Measurements from ENCODE around the gene FHIT. TPM values are rescaled to one million over a fixed set of nuclear protein-coding genes. Genes with fewer than 3 reads are reported as not detected.
"Not testable (repeated sequence)": the region's sequence is repeated elsewhere in the genome, so short reads cannot be mapped to it uniquely, and the experiment has no call there.

FHIT gene
- total RNA-seq, 1 donor from 2014 or later: 5.5 TPM

DNA sequence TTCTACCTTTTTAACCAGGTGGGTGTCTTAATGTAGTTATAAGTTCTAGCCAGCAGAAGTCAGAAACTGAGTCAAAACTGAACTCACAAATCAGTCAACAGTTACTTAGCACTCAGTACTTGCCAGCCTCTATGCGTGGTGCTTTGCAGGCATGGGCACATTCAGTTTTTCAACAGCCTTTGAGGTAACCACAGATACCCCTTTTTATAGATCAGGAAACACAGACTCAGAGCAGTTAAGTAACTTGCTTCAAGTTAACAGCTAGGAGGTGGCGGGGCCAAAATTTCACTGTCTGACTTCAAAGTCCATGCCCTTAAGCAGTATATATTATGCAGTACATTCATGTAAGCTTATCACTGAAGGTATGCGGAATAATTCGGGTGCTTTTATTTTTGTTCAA lies 139.4 kb downstream of the FHIT start:
- DNase-seq (ENCODE audit: low read depth): no peak

DNA sequence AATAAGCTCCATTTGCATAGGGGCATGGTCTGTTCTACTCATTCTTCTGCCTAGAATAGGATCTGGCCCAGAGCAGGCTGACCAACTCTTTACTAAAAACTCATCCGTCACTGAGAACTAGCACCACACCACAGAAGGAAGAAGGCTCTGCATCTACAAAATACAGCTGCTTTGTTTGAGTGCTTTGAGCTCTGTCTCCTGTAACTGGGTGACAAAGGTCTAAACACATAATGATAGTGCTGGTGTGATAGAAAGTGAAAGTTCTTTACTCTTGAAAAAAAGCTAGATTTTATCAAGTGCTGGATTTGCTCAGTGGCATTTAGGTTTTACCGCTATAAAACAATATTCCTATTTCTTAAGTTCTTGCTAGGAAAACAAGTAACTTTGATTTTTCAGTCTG lies 140.7 kb downstream of the FHIT start:
- no peak for DNase-seq (ENCODE audit: low read depth)

DNA sequence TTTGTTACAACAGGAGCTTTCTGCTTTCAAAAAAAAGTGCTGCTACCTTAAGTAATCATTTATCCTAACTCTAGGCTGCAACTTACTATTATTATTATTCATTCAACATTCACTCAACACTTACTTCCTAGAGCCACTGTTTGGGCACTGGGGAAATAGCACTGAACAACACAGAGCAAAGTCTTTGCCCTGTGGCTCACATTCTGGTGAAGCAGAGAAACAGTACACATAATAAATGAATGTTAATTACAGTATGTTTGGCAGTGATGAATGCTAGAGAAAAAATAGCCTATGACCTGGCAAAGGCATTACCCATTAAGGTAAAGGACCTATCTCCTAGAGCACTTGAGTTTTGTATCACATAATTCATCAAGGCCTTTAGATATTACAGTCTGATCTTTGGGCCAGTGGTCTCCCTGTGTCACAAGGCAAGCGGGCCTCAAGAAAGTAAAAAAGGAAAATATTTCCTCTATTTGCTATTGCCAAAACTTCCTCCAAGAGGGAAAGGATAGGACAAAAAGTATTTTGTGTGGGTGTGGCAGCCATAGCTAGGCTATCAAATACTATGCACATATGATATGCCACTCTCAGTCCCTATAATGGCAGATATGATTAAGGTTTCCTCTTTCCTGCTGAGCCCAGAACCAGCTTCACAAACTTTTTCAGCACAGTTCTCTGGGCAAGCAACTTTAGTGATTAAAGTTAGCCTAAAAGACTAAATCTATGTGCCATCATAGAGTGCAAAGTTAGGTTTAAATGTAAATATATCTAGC lies 142.8 kb downstream of the FHIT start:
- DNase-seq (ENCODE audit: low read depth): no peak

DNA sequence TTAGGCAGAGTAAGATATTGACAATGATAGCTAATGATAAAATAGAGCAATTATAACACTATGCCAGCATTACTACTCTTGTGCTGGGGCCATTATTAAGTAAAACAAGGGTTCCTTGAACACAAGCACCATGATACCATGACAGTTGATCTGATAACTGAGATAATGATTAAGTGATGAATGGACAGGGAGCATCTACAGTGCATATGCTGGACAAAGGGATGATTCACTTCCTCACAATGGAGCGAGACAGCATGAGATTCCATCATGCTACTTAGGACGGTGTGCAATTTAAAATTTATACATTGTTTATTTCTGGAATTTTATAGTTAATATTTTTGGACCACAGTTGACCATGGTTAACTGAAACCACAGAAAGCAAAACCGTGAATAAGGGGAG lies 156.6 kb downstream of the FHIT start:
- DNase-seq (ENCODE audit: low read depth): peak; percentile 38

DNA sequence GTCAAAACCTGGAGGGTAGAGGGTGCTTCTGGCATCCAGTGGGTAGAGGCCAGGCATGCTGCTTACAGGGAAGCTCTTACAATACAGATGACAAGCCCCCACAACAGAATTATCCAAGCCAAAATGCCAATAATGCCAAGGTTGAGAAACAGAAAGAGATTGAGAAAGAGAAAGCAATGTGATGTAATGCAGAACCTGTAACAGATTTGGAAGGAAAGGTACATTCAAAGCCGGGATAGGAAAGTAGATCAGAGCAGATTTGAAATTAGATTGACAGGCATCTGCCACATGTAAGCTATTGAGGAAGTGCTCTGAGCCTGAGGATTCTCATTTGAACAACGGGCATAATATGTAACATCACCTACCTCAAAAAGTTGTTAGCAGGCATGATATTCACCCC lies 157.9 kb downstream of the FHIT start:
- no peak for DNase-seq (ENCODE audit: low read depth)

DNA sequence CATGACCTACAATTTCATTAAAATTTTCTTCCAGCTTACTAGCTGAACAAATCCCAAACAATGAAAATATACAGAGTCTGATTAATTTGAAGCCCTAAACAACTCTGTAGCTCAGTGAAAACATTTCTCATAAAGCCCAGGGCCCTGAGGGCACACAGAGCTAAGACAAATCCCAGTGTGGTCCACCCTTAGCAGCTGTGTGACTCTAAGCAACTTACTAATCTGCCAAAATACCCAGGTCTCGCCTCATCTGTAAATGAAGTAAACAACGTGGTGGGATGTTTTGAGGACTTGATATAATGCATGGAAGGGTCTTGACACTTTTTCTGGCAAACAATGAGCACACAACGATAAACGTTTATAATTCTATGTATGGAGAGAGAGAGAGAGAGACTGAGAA lies 158.4 kb downstream of the FHIT start:
- DNase-seq (ENCODE audit: low read depth): no peak

DNA sequence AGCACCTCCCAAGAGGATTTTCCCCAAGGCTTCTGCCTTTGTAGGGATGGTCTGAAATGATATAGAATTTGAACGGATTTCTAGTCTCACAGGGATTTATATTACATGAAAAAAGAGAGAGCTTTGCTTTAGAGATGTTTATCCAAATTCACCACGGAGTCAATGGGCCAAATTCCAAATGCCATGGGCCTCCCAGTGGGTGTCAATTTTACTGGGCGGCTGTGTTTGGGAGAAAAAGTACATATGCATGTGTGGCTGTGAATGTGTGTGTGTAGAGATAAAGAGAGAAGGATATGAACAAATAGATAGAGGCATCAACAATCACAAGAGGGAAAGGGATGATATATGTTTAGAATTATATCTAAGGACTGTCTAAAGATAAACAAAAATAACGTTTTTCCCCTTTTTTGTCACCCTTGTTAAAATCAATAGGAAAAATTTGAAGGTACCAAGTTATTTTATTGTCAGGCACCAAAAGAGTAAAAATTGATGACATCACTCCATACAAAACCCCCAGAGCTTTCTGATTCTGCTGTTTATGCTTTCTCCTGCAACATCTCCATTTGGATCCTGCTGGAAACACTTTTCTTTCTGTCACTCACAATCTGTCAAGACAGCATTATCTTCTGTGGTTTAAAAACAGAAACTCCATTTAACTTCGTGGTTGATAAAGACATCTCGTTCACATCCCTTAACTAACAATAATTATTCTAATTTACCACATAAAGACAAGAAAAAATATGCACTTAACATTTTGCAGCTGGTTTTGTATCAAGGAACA lies 160.7 kb downstream of the FHIT start:
- DNase-seq (ENCODE audit: low read depth): no peak

DNA sequence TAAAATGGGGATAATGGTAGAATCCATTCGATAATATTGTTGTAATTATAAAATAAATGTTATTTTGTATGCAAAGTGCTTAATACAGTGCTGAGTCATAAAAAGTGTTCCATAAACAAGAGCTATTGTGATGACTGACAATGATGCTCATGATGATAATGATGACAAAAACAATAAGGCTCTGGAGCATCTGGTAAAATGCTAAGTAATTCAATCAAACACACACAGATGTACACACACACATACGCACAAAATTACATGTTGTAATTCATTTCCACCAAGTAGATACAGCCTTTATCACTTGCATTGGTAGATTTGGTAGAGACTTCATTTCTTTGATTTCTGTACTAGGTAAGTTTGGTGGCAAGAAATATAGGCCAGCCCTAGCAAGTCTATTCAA lies 163.8 kb downstream of the FHIT start:
- DNase-seq (ENCODE audit: low read depth): no peak

DNA sequence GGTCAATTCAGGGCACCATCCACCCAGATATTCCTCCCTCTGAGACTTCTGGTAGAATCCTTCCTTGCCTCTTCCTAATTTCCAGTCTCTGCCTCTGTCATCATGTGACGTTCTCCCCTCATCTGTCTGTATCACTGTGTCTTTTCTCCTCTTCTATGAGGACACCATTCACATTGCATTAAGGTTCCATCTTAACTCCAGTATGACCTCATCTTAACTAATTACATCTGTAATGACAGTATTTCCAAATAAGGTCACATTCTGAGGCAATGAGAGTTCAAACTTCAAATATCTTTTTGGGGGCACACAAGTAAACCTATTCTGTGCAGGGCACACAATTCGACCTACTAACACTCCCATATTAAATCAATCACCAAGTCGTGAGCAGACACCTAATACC lies 169.7 kb downstream of the FHIT start:
- DNase-seq (ENCODE audit: low read depth): no peak

DNA sequence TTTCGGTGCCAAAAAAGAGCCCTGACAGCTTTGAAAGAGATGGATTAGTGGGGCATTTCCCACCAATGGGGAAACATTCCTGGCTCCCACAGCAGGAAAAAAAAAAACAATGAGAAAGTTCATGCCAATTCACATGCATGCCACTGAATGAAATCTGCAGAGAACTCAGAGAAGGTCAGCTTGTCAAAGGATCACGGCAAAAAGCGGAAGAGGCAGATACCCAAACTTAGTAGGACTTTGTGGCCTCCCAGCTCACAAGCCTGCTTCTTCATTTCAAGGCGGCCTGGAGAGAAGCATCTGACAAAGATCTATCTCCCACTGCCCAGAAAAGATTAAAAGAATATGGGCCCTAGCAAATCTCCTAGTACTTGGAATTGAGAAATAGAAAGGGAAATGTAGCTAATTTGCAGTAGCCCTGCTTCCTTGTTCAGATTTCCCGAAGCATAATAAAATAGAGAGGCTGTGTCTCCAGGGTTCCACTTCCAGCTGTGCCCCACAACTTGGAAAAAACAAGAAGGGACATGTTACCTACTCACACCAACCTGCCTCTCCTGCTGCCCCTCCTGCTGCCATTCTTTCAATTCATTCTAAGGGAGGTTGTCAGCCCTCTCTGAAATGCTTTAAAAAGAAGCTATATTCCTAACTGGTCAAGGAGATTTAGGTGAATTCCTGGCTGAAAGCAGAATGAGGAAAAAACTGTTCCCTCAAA lies 170.4 kb downstream of the FHIT start:
- DNase-seq (ENCODE audit: low read depth): no peak

DNA sequence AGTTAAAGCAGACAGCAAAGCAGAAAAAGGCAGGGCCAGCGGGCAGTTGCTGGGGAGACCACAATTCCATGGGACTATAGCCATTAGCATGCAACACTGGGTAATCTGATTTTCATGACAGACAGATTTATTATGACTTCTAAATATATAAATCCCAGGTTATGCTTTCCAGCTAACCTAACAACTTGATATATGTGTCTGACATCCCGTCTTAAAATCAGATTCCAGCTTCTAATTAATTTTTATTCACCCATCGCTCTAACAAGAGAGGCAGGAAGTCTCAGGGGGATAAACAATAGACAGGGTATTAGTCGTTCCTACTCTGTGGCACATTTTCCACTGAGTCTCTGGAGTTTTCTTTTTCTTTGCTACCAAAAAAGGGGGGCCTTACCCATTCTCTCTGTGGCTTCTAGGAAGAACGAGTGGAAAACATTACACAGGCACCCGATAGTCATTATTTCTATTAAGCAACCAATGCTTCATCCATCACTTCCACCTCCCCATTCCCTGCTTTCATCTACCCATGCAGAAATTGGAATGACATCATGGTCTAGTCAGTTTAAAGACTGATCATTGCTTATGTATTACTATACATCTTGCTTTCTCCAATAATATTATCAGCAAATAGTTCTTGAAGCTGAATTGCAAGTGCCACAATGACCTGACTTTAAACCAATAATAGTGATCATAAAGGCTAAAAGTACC lies 173.1 kb downstream of the FHIT start:
- DNase-seq (ENCODE audit: low read depth): no peak

DNA sequence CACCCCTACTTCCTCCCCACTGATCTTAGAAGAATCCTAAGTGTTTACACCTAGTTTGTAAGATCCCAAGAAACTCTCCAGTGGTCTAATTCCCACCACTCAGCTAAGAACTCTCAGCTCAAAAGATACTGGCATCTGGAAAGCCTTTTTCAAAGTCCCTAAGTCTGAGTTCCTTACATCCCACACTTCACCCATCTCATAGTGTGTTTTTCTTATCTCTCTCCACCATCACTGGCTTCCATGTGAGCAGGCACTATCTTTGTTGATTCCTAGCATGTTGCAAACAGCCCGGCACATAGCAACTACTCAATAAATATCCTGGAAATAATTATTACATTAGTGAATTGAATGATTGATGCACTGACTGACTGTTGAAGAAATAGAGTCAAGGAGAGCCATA lies 173.7 kb downstream of the FHIT start:
- DNase-seq (ENCODE audit: low read depth): no peak

DNA sequence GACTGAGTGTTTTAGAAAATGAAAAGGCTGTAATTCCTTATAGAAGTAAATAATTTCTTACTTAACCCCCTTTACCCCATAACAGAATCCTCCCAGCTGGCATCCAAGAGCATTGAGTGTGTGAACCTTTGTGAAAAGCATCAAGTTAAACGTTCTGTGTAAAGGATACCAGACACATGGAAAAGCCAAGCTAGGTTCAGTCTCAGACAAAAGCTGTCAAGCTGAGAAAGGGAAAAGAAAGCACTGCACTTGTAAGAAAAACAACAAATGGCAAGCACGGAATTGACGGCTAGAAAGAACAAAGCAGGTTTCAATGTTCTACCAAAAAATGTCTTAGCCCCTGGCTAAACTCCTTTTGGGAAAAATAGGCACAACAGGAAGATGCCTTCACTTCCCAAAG lies 176.5 kb downstream of the FHIT start:
- no peak for DNase-seq (ENCODE audit: low read depth)

DNA sequence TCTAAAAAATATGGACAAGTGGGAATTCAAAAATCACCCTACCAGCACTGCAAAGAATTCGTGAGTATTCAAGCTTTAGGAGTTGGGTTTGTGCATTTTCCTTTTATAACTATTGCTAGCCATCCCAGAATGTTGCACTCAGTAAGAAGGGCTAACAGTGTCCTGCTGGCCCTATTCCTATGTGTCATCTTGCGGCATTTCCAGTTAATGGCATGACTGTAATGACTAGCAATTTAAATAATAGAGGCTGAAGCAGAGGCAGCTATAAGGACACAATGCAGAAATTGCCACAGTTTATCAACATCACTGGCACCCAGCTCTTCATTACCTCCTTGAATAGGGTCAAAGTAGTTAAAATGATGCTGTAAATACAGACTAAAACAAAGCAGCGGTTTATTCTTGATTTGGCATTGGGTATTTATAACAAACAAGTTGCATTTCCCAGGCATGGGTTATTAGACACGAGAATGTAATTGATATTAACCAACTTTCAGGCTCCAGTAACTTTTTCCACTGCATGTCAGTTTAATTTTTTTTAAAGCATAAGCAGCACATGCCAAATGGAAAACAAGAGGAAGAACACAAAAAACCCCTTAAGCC lies 177.6 kb downstream of the FHIT start:
- peak; percentile 13 for DNase-seq (ENCODE audit: low read depth)

DNA sequence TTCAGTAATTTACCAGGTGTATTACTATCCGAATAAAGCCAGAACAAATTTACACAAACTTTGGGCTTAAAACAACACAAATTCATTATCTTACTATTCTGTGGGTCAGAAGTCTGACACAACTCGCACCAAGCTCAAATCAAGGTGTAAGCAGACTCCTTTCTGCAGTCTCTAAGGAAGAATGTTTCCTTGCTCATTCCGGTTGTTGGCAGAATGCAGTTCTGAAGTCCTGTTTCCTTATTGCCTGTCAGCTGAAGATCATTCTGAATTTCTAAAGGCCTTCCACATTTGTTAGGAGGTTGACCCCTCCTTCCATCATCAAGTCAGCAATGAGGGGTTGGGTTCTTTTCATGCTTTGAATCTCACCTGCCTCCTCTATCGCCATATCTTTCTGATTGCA lies 183.2 kb downstream of the FHIT start:
- DNase-seq (ENCODE audit: low read depth): no peak

DNA sequence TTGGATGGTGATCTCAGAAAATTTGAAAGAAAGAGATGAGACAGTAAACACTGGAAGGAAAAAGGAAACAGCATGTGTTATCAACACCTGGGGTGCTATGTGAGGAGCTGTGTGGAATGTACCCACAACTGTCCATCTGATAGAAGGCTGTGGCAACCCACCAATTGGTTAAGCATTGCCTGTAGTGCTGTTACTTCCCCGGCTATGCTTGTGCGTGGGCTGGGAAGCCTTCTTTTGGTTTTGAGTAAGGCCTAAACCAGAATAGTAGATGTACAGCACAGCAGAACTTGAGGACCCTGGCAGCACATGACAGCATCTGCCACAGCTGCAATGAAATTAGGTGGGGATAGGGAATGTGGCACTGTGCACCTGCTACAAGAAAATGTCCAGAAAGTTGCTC lies 184.5 kb downstream of the FHIT start:
- DNase-seq (ENCODE audit: low read depth): no peak

DNA sequence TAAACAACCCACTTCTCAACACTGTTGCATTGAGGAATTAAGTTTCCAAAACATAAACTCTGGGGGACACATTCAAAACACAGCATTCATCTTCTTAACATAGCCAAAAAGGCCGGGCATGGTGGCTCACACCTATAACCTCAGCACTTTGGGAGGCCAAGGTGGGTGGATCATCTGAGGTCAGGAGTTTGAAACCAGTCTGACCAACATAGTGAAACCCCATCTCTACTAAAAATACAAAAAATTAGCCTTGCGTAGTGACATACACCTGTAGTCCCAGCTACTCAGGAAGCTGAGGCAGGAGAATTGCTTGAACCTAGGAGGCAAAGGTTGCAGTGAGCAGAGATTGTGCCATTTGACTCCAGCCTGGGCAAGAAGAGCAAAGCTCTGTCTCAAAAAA lies 185.0 kb downstream of the FHIT start:
- DNase-seq (ENCODE audit: low read depth): not testable (repeated sequence)

DNA sequence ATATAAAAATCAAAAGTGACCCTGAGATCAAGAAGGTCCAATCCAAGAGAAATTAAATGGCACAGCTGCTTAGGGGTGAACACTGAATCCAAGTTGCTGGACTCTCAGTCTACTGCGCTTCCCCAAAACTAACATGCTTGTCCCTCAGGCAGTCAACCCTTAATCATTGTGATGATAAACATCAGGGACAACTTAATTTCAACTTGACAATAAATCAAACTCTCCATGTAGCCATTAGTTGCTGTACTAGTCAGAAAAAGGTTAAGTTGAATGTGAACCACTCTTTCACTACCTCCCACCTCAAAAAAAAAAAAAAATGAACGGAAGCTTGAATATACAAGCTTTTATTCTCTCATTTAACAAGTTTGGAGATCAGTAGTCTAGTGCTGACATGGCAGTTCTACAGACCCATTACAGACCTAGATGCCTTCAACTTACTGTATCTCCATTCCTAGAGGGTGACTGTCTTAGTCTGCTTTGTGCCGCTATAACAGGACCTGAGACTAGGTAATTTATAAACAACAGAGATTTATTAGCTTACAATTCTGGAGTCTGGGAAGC lies 185.7 kb downstream of the FHIT start:
- no peak for DNase-seq (ENCODE audit: low read depth)

DNA sequence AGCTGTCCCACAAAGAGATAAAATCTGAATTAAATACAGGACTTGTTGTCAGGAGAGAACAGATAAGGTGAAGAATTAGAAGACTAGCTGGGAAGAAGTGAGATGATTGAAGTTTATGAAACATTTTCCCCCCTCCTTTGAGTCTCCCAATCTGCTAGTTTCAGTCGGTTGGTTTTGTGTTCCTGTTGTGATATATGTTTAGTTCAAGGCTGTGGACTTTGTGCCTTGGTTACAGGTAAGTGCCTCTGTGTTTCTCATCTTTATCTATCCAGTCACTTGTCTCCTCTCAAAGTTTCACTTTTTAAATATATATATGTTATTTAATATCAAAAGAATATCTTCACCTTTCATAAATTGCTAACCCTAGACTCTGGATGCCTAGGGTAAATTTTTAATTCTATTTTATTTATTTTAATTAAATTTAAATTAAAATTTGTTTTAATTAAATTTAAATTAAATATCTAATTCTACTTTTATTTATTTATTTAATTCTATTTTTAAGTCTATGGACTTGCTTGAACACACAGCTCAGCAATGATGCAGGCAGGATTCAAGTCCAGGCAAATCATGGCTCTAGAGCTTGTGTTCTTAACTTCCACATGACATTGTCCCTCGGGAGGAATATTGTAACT lies 190.0 kb downstream of the FHIT start:
- no peak for DNase-seq (ENCODE audit: low read depth)

DNA sequence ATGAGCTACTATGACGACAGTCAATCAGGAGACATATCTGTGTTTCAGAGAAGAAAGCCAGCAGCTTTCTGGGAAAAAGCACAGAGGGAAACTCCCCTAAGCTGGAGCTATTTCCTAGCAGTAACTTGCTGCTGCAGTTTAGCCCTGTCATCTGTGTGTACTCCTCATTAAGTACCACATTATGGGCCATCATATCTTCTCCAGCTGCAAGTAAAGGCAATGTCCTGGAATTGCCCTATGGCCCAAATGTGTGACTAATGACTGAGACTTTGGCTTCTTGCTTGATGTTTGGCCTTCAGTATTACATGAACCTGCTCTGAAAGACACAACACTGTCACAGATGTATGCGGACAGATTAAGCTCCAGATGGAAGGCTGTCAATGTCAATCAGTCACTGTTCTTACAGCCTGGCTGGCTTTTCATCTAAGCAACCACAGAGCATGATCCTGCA lies 190.8 kb downstream of the FHIT start:
- no peak for DNase-seq (ENCODE audit: low read depth)

DNA sequence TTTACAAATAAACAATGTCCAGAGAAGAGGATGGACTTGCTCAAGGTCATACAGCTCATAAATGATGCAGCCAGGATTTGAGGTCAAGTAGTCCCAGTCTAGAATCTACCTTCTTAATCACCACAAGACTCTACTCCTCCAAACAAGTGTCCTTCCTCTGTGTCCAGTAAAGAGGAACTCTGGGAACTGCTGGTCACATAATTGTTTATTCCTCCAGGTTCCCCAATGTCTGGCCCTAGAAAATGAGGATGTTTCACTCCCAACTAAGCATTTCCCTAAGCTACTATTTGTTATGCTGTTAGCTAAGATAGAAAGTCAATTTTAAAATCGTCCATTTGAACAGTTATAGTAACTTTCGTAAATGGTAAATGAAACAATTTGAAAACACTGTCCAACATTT lies 192.4 kb downstream of the FHIT start:
- DNase-seq (ENCODE audit: low read depth): no peak

Measured in renal cortical epithelial cell (primary cell).